Keratinocyte (primary cell): ENCODE measurements around the gene HTR5A. TPM values are rescaled to one million over a fixed set of nuclear protein-coding genes. Genes with fewer than 3 reads are reported as not detected.

Experiments
- DNase-seq: peaks from one replicate; pipeline ENCODE4 v3.0.0-alpha.2; 2011; ENCODE audit warnings: low read depth, missing footprints, low spot score
- FAIRE-seq: peaks from 2 replicates; lab custom pipeline; 2011; peaks lifted over from hg19 to GRCh38; lab: Jason Lieb, UNC
- H2AFZ ChIP-seq: 2 replicates; pipeline ENCODE4 v1.6.0; 2012; ENCODE audit warnings: low read length, control low read depth, inconsistent platforms; ENCODE audit not compliant: control insufficient read depth
- H3K27ac ChIP-seq: 2 replicates; pipeline ENCODE4 v1.5.1; 2011; ENCODE audit warnings: low read length; ENCODE audit not compliant: control insufficient read depth, insufficient read depth
- H3K27me3 ChIP-seq: 3 replicates; pipeline ENCODE4 v1.6.0; 2011; ENCODE audit warnings: low read length; ENCODE audit not compliant: control insufficient read depth, insufficient read depth; ENCODE audit errors: extremely low read depth
- H3K36me3 ChIP-seq, 2 experiments: 2 replicates in 1 of 2; 3 replicates in 1 of 2; pipeline ENCODE4 v1.5.1; 2011; ENCODE audit warnings: low read length in 2 of 2, mild to moderate bottlenecking in 1 of 2; ENCODE audit not compliant: control insufficient read depth in 2 of 2, insufficient read depth in 2 of 2; ENCODE audit errors: extremely low read depth in 1 of 2
- H3K4me1 ChIP-seq: 3 replicates; pipeline ENCODE4 v1.5.1; 2011; ENCODE audit warnings: low read length; ENCODE audit not compliant: control insufficient read depth, insufficient read depth; ENCODE audit errors: extremely low read depth
- H3K4me2 ChIP-seq: 3 replicates; pipeline ENCODE4 v1.6.0; 2011; ENCODE audit warnings: low read depth, low read length; ENCODE audit not compliant: control insufficient read depth, insufficient read depth; ENCODE audit errors: extremely low read depth
- H3K4me3 ChIP-seq, 3 experiments: fragments of 200-600 bp in 1 of 3; sonication (generic) in 1 of 3; 2 replicates in 2 of 3; 3 replicates in 1 of 3; pipeline ENCODE4 v1.5.1; 2011 to 2016; ENCODE audit warnings: low read length in 3 of 3, mild to moderate bottlenecking in 3 of 3, control low read depth in 2 of 3, inconsistent platforms in 1 of 3, low read depth in 1 of 3, mixed read lengths in 1 of 3, mixed run types in 1 of 3, moderate library complexity in 1 of 3; ENCODE audit not compliant: control insufficient read depth in 2 of 3, insufficient read depth in 2 of 3; ENCODE audit errors: extremely low read depth in 1 of 3
- H3K79me2 ChIP-seq: 2 replicates; pipeline ENCODE4 v1.6.0; 2012; ENCODE audit warnings: low read length; ENCODE audit not compliant: control insufficient read depth, insufficient read depth
- H3K9ac ChIP-seq: 3 replicates; pipeline ENCODE4 v1.6.0; 2011; ENCODE audit warnings: low read length; ENCODE audit not compliant: control insufficient read depth, insufficient read depth; ENCODE audit errors: extremely low read depth
- H3K9me1 ChIP-seq: 3 replicates; pipeline ENCODE4 v1.6.0; 2011; ENCODE audit warnings: low read length; ENCODE audit not compliant: control insufficient read depth, insufficient read depth; ENCODE audit errors: extremely low read depth
- H3K9me3 ChIP-seq: 2 replicates; pipeline ENCODE4 v1.5.1; 2012; ENCODE audit warnings: low read depth, low read length; ENCODE audit not compliant: control insufficient read depth
- H4K20me1 ChIP-seq: 3 replicates; pipeline ENCODE4 v1.6.0; 2011; ENCODE audit warnings: low read length; ENCODE audit not compliant: control insufficient read depth, insufficient read depth; ENCODE audit errors: extremely low read depth
- EZH2 ChIP-seq: IDR thresholded peaks from one replicate; pipeline ENCODE4 v1.6.1; 2012; ENCODE audit warnings: inconsistent platforms, mild to moderate bottlenecking, low read length, moderate library complexity
- dilution Hi-C: fragments of 300-500 bp; cut with MboI; formaldehyde crosslinking; loops from one replicate; pipeline ENCODE4 v1.7.0; 2020; ENCODE audit warnings: low sequenced_read_pairs; ENCODE audit not compliant: extremely low pct_ligation_motif_present
- polyA plus RNA-seq, 5 experiments: library from polyadenylated mRNA; depleted of rRNA in 3 of 5; stranded (reverse) in 3 of 5; stranded (forward) in 1 of 5; unstranded in 1 of 5; fragments of >200 nt; gene quantifications; 1 replicate in 1 of 5; 2 replicates in 3 of 5; 3 replicates in 1 of 5; pipeline versions ENCODE4 v1.2.1 to v1.2.3, GENCODE V29; 2011 to 2012; ENCODE audit warnings: missing spikeins in 2 of 5, low read depth in 1 of 5, low replicate concordance in 1 of 5
- TF ChIP-seq, protein P1 (sequence below), 3 experiments: IDR thresholded peaks in 1 of 3; conservative IDR thresholded peaks in 1 of 3; optimal IDR thresholded peaks in 1 of 3; 2 replicates in 2 of 3; 3 replicates in 1 of 3; pipeline versions ENCODE3 to v1.5.1; 2011; ENCODE audit warnings: low read length in 3 of 3, mild to moderate bottlenecking in 3 of 3, moderate library complexity in 2 of 3, control low read depth in 1 of 3, inconsistent platforms in 1 of 3; ENCODE audit not compliant: insufficient read depth in 2 of 3; ENCODE audit errors: extremely low read depth in 1 of 3

The HTR5A gene
- polyA plus RNA-seq, 1 donor (not counting 4 experiments of a cell fraction or from before 2014, with no cell fraction given) = not detected

DNA sequence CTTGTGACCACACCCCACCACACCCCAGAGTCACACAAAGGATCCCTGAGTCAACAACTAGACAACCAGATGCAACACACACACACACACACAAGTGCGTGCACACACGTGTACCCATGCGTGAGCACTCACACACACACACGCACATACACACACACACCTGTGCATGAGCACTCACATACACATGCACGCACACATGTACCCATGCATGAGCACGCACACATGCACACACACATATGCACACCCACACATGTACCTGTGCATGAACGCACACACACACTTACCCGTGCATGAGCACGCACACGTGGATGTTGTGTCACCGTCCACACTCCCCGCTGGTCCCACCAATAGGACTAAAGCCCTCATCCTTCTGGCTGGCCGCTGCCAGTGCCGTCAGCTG is 60.4 kb downstream of the HTR5A start:
- Histone ChIP-seq H3K79me2 (no peaks in the 10 kb centered on the region), H2AFZ (no peak overlapping the region), H3K9ac (no peak overlapping the region), H3K4me3 (no peak overlapping the region), H3K36me3 (no peaks in the 10 kb centered on the region), H3K27me3 (no peaks in the 10 kb centered on the region), H3K9me3 (peaks cover 4% of the 10 kb centered on the region), H3K4me2 (no peak overlapping the region), H3K9me1 (no peaks in the 10 kb centered on the region), H4K20me1 (no peaks in the 10 kb centered on the region), H3K4me1 (no peaks in the 10 kb centered on the region), H3K27ac (no peak overlapping the region)
- TF ChIP-seq EZH2 = no peak
- TF ChIP-seq, protein P1, sequence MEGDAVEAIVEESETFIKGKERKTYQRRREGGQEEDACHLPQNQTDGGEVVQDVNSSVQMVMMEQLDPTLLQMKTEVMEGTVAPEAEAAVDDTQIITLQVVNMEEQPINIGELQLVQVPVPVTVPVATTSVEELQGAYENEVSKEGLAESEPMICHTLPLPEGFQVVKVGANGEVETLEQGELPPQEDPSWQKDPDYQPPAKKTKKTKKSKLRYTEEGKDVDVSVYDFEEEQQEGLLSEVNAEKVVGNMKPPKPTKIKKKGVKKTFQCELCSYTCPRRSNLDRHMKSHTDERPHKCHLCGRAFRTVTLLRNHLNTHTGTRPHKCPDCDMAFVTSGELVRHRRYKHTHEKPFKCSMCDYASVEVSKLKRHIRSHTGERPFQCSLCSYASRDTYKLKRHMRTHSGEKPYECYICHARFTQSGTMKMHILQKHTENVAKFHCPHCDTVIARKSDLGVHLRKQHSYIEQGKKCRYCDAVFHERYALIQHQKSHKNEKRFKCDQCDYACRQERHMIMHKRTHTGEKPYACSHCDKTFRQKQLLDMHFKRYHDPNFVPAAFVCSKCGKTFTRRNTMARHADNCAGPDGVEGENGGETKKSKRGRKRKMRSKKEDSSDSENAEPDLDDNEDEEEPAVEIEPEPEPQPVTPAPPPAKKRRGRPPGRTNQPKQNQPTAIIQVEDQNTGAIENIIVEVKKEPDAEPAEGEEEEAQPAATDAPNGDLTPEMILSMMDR (optimal IDR thresholded peaks at IDR 0.05 in 1 of 3, IDR thresholded peaks at IDR 0.05 in 1 of 3, conservative IDR thresholded peaks at IDR 0.05 in 1 of 3; ENCODE audit: extremely low read depth in 1 of 3, insufficient read depth in 2 of 3, low read length in 3 of 3) = no peak
- FAIRE-seq (no peak), DNase-seq (no peak)
- dilution Hi-C loops = no loop called here

GRCh38 chr7:155131090-155131489 is 61.0 kb downstream of the HTR5A start:
- DNase-seq (no peak), FAIRE-seq (no peak)
- dilution Hi-C loops = no loop called here
- no peaks in the 10 kb centered on the region for H3K27me3 ChIP-seq
- no peak overlapping the region for H2AFZ ChIP-seq
- H3K27ac ChIP-seq = no peak overlapping the region
- no peaks in the 10 kb centered on the region for H3K36me3 ChIP-seq
- peaks cover 4% of the 10 kb centered on the region for H3K9me3 ChIP-seq
- H3K4me1 ChIP-seq = no peaks in the 10 kb centered on the region
- H3K4me3 ChIP-seq = no peak overlapping the region
- no peak overlapping the region for H3K9ac ChIP-seq
- H4K20me1 ChIP-seq = no peaks in the 10 kb centered on the region
- no peak for TF ChIP-seq EZH2
- TF ChIP-seq, protein P1 (optimal IDR thresholded peaks at IDR 0.05 in 1 of 3, IDR thresholded peaks at IDR 0.05 in 1 of 3, conservative IDR thresholded peaks at IDR 0.05 in 1 of 3; ENCODE audit: extremely low read depth in 1 of 3, insufficient read depth in 2 of 3, low read length in 3 of 3) = no peak
- H3K9me1 ChIP-seq = no peaks in the 10 kb centered on the region
- no peaks in the 10 kb centered on the region for H3K79me2 ChIP-seq
- H3K4me2 ChIP-seq = no peak overlapping the region
